Loucy (cell line): ENCODE measurements around the gene FGF8.

ENCODE experiments used
- H2AFZ ChIP-seq: fragments of 200-600 bp; sonication (generic); 2 replicates; pipeline ENCODE4 v1.6.0; 2016; ENCODE audit warnings: antibody characterized with exemption, mild to moderate bottlenecking, low read length, moderate library complexity
- H3F3A ChIP-seq: fragments of 200-600 bp; 2 replicates; pipeline ENCODE4 v1.6.0; 2016; ENCODE audit warnings: antibody characterized with exemption, low read depth, mild to moderate bottlenecking
- H3K27me3 ChIP-seq: fragments of 200-600 bp; sonication (generic); 2 replicates; pipeline ENCODE4 v1.6.1; 2014; ENCODE audit warnings: low read length, mild to moderate bottlenecking; ENCODE audit not compliant: insufficient read depth, poor library complexity, severe bottlenecking
- H3K36me3 ChIP-seq: fragments of 200-600 bp; sonication (generic); 2 replicates; pipeline ENCODE4 v1.6.1; 2016; ENCODE audit warnings: low read length; ENCODE audit not compliant: insufficient read depth
- H3K4me1 ChIP-seq: fragments of 200-600 bp; sonication (generic); 2 replicates; pipeline ENCODE4 v1.5.1; 2014; ENCODE audit warnings: low read length, mild to moderate bottlenecking; ENCODE audit not compliant: insufficient read depth, poor library complexity, severe bottlenecking
- H3K4me2 ChIP-seq: fragments of 200-600 bp; sonication (generic); 2 replicates; pipeline ENCODE4 v1.6.0; 2014; ENCODE audit warnings: antibody characterized with exemption, low read length, low read depth, mild to moderate bottlenecking; ENCODE audit not compliant: poor library complexity, severe bottlenecking
- H3K4me3 ChIP-seq: fragments of 200-600 bp; sonication (generic); 2 replicates; pipeline ENCODE4 v1.5.1; 2014; ENCODE audit warnings: low read length, mild to moderate bottlenecking, mixed read lengths; ENCODE audit not compliant: poor library complexity, severe bottlenecking
- H3K79me2 ChIP-seq: fragments of 200-600 bp; sonication (generic); 2 replicates; pipeline ENCODE4 v1.6.1; 2014; ENCODE audit warnings: low read length; ENCODE audit not compliant: insufficient read depth
- H3K9ac ChIP-seq: fragments of 200-600 bp; sonication (generic); 2 replicates; pipeline ENCODE4 v1.6.0; 2014; ENCODE audit warnings: mild to moderate bottlenecking, low read depth, low read length, moderate library complexity; ENCODE audit not compliant: poor library complexity, severe bottlenecking
- H3K9me2 ChIP-seq: fragments of 200-600 bp; sonication (generic); replicated peaks from 2 replicates; pipeline ENCODE4 v1.6.1; 2016; ENCODE audit warnings: low read depth, low read length, mixed read lengths
- H3K9me3 ChIP-seq: fragments of 200-600 bp; sonication (generic); 2 replicates; pipeline ENCODE4 v1.6.1; 2014; ENCODE audit warnings: mild to moderate bottlenecking, antibody characterized with exemption, low read length, low read depth; ENCODE audit not compliant: insufficient read depth
- H4K20me1 ChIP-seq: fragments of 200-600 bp; sonication (generic); 2 replicates; pipeline ENCODE4 v1.6.0; 2014; ENCODE audit warnings: antibody characterized with exemption, low read length, mild to moderate bottlenecking; ENCODE audit not compliant: insufficient read depth, poor library complexity, severe bottlenecking
- CTCF ChIP-seq: fragments of 200-600 bp; sonication (generic); conservative IDR thresholded peaks from 2 replicates; pipeline ENCODE4 v1.5.1; 2014; ENCODE audit warnings: mild to moderate bottlenecking, antibody characterized with exemption, low read length
- EZH2phosphoT487 ChIP-seq: fragments of 200-600 bp; IDR thresholded peaks from 2 replicates; pipeline ENCODE4 v1.6.1; 2018; ENCODE audit warnings: antibody characterized with exemption, mild to moderate bottlenecking, moderate library complexity, borderline replicate concordance

The FGF8 gene

GRCh38 chr10:101760510-101760909, 15.4 kb downstream of the FGF8 start:
- H4K20me1 ChIP-seq = no peaks in the 10 kb centered on the region
- H3K4me3 ChIP-seq = no peak overlapping the region
- H3K9me2 ChIP-seq = no peaks in the 10 kb centered on the region
- TF ChIP-seq EZH2phosphoT487 (no peak), CTCF (no peak)
- H3F3A ChIP-seq = no peaks in the 10 kb centered on the region
- no peak overlapping the region for H3K4me2 ChIP-seq
- H2AFZ ChIP-seq = no peak overlapping the region
- H3K9me3 ChIP-seq = no peaks in the 10 kb centered on the region
- no peaks in the 10 kb centered on the region for H3K27me3 ChIP-seq
- H3K9ac ChIP-seq = no peak overlapping the region
- H3K4me1 ChIP-seq = no peaks in the 10 kb centered on the region
- H3K36me3 ChIP-seq = no peaks in the 10 kb centered on the region
- no peaks in the 10 kb centered on the region for H3K79me2 ChIP-seq

- Histone ChIP-seq H3F3A (no peaks in the 10 kb centered on the region), H3K36me3 (no peaks in the 10 kb centered on the region), H3K9me3 (no peaks in the 10 kb centered on the region), H3K4me2 (no peak overlapping the region), H3K79me2 (no peaks in the 10 kb centered on the region), H3K9ac (no peak overlapping the region), H3K4me3 (no peak overlapping the region), H3K9me2 (no peaks in the 10 kb centered on the region), H2AFZ (no peak overlapping the region), H3K4me1 (no peaks in the 10 kb centered on the region), H3K27me3 (no peaks in the 10 kb centered on the region), H4K20me1 (no peaks in the 10 kb centered on the region)
- TF ChIP-seq CTCF (no peak), EZH2phosphoT487 (no peak)
These were observed 16.3 kb downstream of the FGF8 start for GRCh38 chr10:101759309-101760247.

- H3K4me3 ChIP-seq = no peak overlapping the region
- H3K4me2 ChIP-seq = no peak overlapping the region
- no peak overlapping the region for H3K9ac ChIP-seq
- no peaks in the 10 kb centered on the region for H3K9me3 ChIP-seq
- H3F3A ChIP-seq = no peaks in the 10 kb centered on the region
- no peaks in the 10 kb centered on the region for H3K79me2 ChIP-seq
- TF ChIP-seq EZH2phosphoT487 = no peak
- TF ChIP-seq CTCF = no peak
- no peaks in the 10 kb centered on the region for H3K9me2 ChIP-seq
- no peaks in the 10 kb centered on the region for H3K4me1 ChIP-seq
- no peaks in the 10 kb centered on the region for H4K20me1 ChIP-seq
- H3K36me3 ChIP-seq = no peaks in the 10 kb centered on the region
- H2AFZ ChIP-seq = no peak overlapping the region
- no peaks in the 10 kb centered on the region for H3K27me3 ChIP-seq
These were observed 17.1 kb downstream of the FGF8 start for GRCh38 chr10:101758858-101759257.
